ENCODE results near the gene PCGF3. TPM values are rescaled to one million over a fixed set of nuclear protein-coding genes. Genes with fewer than 3 reads are reported as not detected.
"Not testable (repeated sequence)": the region's sequence is repeated elsewhere in the genome, so short reads cannot be mapped to it uniquely, and the experiment has no call there.

PCGF3 gene
- total RNA-seq, 1 donor, result 40.6 TPM

- no peak overlapping the region for H3K4me3 ChIP-seq (ENCODE audit: low read depth, low read length)
- TF ChIP-seq CTCF (IDR thresholded peaks at IDR 0.05; ENCODE audit: insufficient read depth, low read depth, low read length), result no peak
- DNase-seq (ENCODE audit: low read depth), result no peak
Measured at GRCh38 chr4:776743-777441, 71.3 kb downstream of the PCGF3 start.

- TF ChIP-seq CTCF (IDR thresholded peaks at IDR 0.05; ENCODE audit: insufficient read depth, low read depth, low read length), result no peak
- no peak overlapping the region for H3K4me3 ChIP-seq (ENCODE audit: low read depth, low read length)
- no peak for DNase-seq (ENCODE audit: low read depth)
Measured at GRCh38 chr4:777520-778262, 72.1 kb downstream of the PCGF3 start.

- H3K4me3 ChIP-seq (ENCODE audit: low read depth, low read length), result no peak overlapping the region
- DNase-seq (ENCODE audit: low read depth), result no peak
- no peak for TF ChIP-seq CTCF (IDR thresholded peaks at IDR 0.05; ENCODE audit: insufficient read depth, low read depth, low read length)
Measured at GRCh38 chr4:779555-779954, 73.9 kb downstream of the PCGF3 start.

- DNase-seq (ENCODE audit: low read depth), result not testable (repeated sequence)
- peak overlapping the region; percentile 96 for H3K4me3 ChIP-seq (ENCODE audit: low read depth, low read length)
Measured at GRCh38 chr4:780255-780654, 74.6 kb downstream of the PCGF3 start.

- H3K4me3 ChIP-seq (ENCODE audit: low read depth, low read length), result peak overlapping the region; percentile 96
- no peak for TF ChIP-seq CTCF (IDR thresholded peaks at IDR 0.05; ENCODE audit: insufficient read depth, low read depth, low read length)
- DNase-seq (ENCODE audit: low read depth), result peak; percentile 32
Measured at GRCh38 chr4:780716-781492, 75.3 kb downstream of the PCGF3 start.

GRCh38 chr4:781493-782216 lies 76.0 kb downstream of the PCGF3 start:
- TF ChIP-seq CTCF (IDR thresholded peaks at IDR 0.05; ENCODE audit: insufficient read depth, low read depth, low read length), result no peak
- DNase-seq (ENCODE audit: low read depth), result peak; percentile 99
- peak overlapping the region; percentile 96 for H3K4me3 ChIP-seq (ENCODE audit: low read depth, low read length)

All from fibroblast of villous mesenchyme (primary cell).